ENCODE results near the gene COL6A2.

The COL6A2 gene

DNA sequence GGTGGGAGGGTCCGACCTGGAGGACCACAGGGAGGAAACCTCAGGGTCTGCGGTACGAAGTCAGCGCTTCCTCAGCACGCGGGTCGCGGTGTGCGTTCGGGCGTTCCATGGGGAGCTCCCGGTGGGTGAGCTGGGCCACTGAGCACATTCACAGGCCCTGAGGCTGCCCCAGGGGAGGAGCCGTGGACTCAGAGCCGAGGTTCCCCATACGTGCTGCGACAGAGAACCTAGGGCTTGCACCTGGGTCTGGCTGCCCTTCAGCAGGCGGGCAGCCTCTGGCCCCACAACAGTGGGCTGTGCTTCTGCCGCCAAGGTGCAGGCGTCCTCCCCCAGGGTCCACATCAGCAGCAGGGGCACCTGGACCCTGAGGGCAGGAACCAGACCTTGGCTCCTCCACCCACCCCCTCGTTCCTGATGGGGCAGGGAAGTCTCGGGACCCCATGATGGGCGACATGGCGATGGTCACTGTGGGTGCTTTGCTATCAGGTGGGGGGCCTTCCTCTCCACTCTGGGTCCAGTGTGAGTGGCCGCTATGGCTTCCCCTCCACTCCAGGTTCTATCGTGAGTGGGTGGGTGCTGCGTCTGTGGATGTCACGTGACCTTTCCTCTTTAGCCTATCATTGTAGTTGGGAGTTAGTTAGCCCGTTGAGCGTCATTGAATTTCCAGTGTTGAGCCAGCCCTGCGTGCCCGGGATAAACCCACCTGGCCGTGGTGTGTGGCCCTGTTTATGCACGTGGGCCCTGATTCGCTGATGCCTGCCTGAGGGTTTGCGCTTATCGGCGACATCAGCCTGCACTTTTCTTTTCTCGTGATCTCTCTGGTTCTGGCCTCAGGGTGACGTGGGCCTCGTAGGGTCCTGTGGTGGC is 29.6 kb downstream of the COL6A2 start:
- Histone ChIP-seq H4K20me1 (ENCODE audit: control insufficient read depth, insufficient read depth, low read depth, low read length) (no peaks in the 10 kb centered on the region), H3F3A (ENCODE audit: control insufficient read depth, insufficient read depth) (no peaks in the 10 kb centered on the region), H3K27ac (ENCODE audit: low read depth, low read length) (no peak overlapping the region), H3K36me3 (ENCODE audit: control insufficient read depth, low read length) (no peaks in the 10 kb centered on the region), H3K4me2 (ENCODE audit: low read length) (no peak overlapping the region), H3K27me3 (ENCODE audit: control insufficient read depth, low read length) (no peaks in the 10 kb centered on the region), H3K79me2 (ENCODE audit: control insufficient read depth, low read length) (no peaks in the 10 kb centered on the region), H3K4me3 (ENCODE audit: low read length) (no peak overlapping the region), H3K9me2 (replicated peaks; ENCODE audit: control insufficient read depth, low read length) (no peaks in the 10 kb centered on the region), H3K4me1 (ENCODE audit: control insufficient read depth, low read length) (no peaks in the 10 kb centered on the region), H3K9me3 (ENCODE audit: control insufficient read depth, insufficient read depth, low read length) (peaks cover 11% of the 10 kb centered on the region; the same call in 1 of the 2 replicates)
- no peak for TF ChIP-seq EZH2phosphoT487 (IDR thresholded peaks at IDR 0.05; ENCODE audit: borderline replicate concordance, low read length)
- TF ChIP-seq, protein P1, sequence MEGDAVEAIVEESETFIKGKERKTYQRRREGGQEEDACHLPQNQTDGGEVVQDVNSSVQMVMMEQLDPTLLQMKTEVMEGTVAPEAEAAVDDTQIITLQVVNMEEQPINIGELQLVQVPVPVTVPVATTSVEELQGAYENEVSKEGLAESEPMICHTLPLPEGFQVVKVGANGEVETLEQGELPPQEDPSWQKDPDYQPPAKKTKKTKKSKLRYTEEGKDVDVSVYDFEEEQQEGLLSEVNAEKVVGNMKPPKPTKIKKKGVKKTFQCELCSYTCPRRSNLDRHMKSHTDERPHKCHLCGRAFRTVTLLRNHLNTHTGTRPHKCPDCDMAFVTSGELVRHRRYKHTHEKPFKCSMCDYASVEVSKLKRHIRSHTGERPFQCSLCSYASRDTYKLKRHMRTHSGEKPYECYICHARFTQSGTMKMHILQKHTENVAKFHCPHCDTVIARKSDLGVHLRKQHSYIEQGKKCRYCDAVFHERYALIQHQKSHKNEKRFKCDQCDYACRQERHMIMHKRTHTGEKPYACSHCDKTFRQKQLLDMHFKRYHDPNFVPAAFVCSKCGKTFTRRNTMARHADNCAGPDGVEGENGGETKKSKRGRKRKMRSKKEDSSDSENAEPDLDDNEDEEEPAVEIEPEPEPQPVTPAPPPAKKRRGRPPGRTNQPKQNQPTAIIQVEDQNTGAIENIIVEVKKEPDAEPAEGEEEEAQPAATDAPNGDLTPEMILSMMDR (IDR thresholded peaks at IDR 0.05; ENCODE audit: low read depth, low read length, poor library complexity, severe bottlenecking) = no peak

DNA sequence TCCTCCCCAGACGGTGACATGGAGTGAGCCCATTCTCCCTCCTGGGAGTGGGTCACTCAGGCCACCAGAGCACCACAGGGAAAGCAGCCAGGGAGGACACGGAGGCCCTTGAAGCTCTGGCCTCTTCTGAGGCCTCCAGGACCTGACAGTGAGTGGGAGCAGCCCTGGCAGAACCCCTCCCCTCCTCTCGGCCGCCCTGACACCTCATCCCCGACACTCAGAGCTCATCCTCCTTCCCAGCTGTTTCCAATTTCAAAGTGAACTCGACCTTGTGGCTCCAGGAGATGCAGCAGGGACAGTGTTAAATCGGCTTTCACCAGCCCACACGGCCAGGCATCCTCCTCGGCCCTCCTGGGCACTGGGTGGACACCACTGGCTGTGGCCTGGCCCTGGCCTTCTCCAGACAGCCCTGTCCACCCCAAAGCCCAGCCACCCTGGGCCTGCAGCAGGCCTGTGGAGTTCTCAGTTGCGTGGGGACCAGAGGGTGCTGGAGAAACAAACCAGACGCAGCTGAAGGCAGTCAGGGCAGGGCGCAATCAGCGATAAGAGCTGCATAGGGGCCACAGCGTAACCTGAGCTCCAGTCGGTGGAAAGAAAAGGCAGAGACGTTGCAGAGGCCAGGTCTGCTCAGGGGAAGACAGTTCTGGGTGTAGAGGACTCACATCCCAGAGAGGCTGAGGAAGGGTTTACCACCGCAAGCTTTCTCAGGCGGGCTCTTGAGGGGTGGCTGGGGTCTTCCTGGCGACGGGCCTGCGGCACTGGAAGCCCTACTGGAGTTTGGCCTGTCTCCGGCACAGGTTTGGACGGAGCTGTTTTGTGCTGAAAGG is 30.4 kb downstream of the COL6A2 start:
- TF ChIP-seq EZH2phosphoT487 (IDR thresholded peaks at IDR 0.05; ENCODE audit: borderline replicate concordance, low read length) = no peak
- no peak overlapping the region for H3K4me2 ChIP-seq (ENCODE audit: low read length)
- no peak overlapping the region for H3K4me3 ChIP-seq (ENCODE audit: low read length)
- H3K79me2 ChIP-seq (ENCODE audit: control insufficient read depth, low read length) = no peaks in the 10 kb centered on the region
- peaks cover 11% of the 10 kb centered on the region; the same call in 1 of the 2 replicates for H3K9me3 ChIP-seq (ENCODE audit: control insufficient read depth, insufficient read depth, low read length)
- no peaks in the 10 kb centered on the region for H3K4me1 ChIP-seq (ENCODE audit: control insufficient read depth, low read length)
- H3K9me2 ChIP-seq (replicated peaks; ENCODE audit: control insufficient read depth, low read length) = no peaks in the 10 kb centered on the region
- no peaks in the 10 kb centered on the region for H3K36me3 ChIP-seq (ENCODE audit: control insufficient read depth, low read length)
- H3K27me3 ChIP-seq (ENCODE audit: control insufficient read depth, low read length) = no peaks in the 10 kb centered on the region
- H3F3A ChIP-seq (ENCODE audit: control insufficient read depth, insufficient read depth) = no peaks in the 10 kb centered on the region
- no peaks in the 10 kb centered on the region for H4K20me1 ChIP-seq (ENCODE audit: control insufficient read depth, insufficient read depth, low read depth, low read length)
- no peak overlapping the region for H3K27ac ChIP-seq (ENCODE audit: low read depth, low read length)

DNA sequence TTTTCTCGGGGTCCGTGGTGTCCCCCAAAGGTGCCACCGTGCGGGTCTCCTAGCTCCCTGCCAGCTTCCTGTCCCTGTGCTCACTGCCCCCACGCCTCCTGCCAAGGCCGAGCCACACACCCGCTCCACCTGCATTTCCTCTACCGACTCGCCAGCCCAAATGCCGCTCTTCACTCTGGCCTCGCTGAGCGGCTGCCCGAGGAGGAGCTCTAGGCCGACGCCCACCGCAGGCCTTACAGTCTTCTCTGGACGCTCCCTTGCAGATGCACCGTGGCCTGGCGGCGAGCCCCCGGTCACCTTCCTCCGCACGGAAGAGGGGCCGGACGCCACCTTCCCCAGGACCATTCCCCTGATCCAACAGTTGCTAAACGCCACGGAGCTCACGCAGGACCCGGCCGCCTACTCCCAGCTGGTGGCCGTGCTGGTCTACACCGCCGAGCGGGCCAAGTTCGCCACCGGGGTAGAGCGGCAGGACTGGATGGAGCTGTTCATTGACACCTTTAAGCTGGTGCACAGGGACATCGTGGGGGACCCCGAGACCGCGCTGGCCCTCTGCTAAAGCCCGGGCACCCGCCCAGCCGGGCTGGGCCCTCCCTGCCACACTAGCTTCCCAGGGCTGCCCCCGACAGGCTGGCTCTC is 31.1 kb downstream of the COL6A2 start:
- no peak overlapping the region for H3K27ac ChIP-seq (ENCODE audit: low read depth, low read length)
- H3K4me1 ChIP-seq (ENCODE audit: control insufficient read depth, low read length) = no peaks in the 10 kb centered on the region
- H4K20me1 ChIP-seq (ENCODE audit: control insufficient read depth, insufficient read depth, low read depth, low read length) = no peaks in the 10 kb centered on the region
- no peaks in the 10 kb centered on the region for H3K79me2 ChIP-seq (ENCODE audit: control insufficient read depth, low read length)
- no peaks in the 10 kb centered on the region for H3K36me3 ChIP-seq (ENCODE audit: control insufficient read depth, low read length)
- H3K27me3 ChIP-seq (ENCODE audit: control insufficient read depth, low read length) = no peaks in the 10 kb centered on the region
- H3K9me2 ChIP-seq (replicated peaks; ENCODE audit: control insufficient read depth, low read length) = no peaks in the 10 kb centered on the region
- no peak overlapping the region for H3K4me3 ChIP-seq (ENCODE audit: low read length)
- no peaks in the 10 kb centered on the region for H3F3A ChIP-seq (ENCODE audit: control insufficient read depth, insufficient read depth)
- TF ChIP-seq EZH2phosphoT487 (IDR thresholded peaks at IDR 0.05; ENCODE audit: borderline replicate concordance, low read length) = no peak
- TF ChIP-seq, protein P1 (IDR thresholded peaks at IDR 0.05; ENCODE audit: low read depth, low read length, poor library complexity, severe bottlenecking) = no peak
- peaks cover 11% of the 10 kb centered on the region; the same call in 1 of the 2 replicates for H3K9me3 ChIP-seq (ENCODE audit: control insufficient read depth, insufficient read depth, low read length)
- H3K4me2 ChIP-seq (ENCODE audit: low read length) = no peak overlapping the region

All from DOHH2 (cell line).